HG02642 (cell line): ENCODE results near the gene GRIN2C.
"Not testable (repeated sequence)": the region's sequence is repeated elsewhere in the genome, so short reads cannot be mapped to it uniquely, and the experiment has no call there.

ENCODE experiments used
- ATAC-seq: cut with Tn5 transposase; IDR thresholded peaks from one replicate; pipeline ENCODE4 v1.9.1; 2021; ENCODE audit warnings: mild to moderate bottlenecking; ENCODE audit not compliant: unreplicated experiment, poor library complexity

The GRIN2C gene

DNA sequence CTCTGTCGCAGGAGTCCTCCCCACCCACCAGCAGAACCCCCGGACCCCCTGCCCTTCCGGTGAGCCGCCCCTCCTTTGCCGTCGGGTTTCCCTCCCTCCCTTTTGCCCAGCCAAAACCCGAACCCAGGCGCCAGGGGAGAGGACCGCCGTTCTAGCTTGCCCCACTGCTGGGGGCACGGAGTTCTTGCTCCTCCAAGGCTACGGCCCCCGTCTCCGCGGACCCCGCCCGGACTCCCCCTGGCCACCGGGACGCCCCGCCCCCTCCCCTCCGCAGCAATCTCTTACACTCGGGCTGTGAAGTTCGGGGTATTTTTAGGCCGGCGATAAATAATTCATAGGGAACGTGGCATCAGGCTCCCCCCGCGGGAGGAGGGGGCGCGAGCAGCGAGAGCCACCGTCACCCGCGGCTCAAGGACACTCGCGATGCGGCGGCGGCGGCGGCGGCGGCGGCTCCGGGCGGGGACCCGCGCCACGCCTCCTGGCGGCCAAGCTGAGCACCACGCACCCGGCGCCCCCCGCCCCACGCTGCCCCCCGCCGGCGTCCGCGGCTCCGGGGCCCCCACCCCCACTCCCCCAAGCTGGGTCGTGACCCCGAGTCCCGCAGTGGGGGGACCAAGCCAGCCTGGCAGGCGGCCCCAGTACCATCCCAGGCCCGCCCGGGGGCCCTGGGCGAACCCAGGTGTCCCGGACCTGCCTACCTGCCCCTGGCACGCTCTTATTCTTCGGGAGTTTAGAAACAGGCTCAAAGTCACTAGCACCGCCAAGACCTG, at the start of gene GRIN2C:
Gene GRIN2C, minus strand, starts transcription at position 427 of the 770 bp plus-strand sequence. CDS start 4,793 bp downstream, outside the sequence.
- ATAC-seq, result no peak

DNA sequence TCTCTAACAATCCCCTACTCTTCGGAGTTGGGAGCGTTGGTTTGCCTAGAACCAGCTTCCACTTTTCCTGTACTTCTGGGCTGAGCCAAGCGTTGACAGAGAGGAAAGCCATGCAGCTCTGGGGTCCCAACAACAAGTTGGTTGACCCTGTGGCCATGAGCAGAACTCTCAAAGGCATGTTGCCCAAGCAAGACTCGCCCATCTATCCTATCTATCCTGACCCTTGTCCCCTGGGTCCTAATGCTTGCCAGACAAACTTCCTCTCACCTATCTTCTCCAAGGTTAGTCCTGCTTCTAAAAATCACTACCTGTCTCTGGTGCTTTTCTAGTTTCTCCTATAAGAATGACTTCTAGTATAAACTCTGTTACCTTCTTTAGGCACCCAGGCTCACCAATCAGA, 49.4 kb upstream of the GRIN2C start:
- not testable (repeated sequence) for ATAC-seq

DNA sequence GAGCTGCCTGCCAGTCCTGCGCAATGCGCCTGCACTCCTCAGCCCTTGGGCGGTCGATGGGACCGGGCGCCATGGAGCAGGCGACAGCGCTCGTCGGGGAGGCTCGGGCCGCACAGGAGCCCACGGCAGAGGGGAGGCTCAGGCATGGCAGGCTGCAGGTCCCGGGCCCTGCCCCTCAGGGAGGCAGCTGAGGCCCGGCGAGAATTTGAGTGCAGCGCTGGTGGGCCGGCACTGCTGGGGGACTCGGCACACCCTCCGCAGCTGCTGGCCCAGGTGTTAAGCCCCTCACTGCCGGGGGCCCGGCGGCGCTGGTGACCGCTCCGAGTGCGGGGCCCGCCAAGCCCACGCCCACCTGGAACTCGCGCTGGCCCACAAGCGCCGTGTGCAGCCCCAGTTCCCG, 47.3 kb upstream of the GRIN2C start:
- ATAC-seq, result no peak

DNA sequence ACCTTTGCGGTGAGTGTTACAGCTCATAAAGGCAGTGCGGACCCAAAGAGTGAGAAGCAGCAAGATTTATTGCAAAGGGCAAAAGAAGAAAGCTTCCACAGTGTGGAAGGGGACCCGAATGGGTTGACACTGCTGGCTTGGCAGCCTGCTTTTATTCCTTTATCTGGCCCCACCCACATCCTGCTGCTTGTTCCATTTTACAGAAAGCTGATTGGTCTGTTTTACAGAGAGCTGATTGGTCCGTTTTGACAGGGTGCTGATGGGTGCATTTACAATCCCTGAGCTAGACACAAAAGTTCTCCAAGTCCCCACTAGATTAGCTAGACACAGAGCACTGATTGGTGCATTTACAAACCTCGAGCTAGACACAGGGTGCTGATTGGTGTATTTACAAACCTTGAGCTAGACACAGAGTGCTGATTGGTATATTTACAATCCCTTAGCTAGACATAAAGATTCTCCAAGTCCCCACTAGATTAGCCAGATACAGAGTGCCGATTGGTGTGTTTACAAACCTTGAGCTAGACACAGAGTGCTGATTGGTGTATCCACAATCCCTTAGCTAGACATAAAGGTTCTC, 46.6 kb upstream of the GRIN2C start:
- ATAC-seq, result not testable (repeated sequence)

DNA sequence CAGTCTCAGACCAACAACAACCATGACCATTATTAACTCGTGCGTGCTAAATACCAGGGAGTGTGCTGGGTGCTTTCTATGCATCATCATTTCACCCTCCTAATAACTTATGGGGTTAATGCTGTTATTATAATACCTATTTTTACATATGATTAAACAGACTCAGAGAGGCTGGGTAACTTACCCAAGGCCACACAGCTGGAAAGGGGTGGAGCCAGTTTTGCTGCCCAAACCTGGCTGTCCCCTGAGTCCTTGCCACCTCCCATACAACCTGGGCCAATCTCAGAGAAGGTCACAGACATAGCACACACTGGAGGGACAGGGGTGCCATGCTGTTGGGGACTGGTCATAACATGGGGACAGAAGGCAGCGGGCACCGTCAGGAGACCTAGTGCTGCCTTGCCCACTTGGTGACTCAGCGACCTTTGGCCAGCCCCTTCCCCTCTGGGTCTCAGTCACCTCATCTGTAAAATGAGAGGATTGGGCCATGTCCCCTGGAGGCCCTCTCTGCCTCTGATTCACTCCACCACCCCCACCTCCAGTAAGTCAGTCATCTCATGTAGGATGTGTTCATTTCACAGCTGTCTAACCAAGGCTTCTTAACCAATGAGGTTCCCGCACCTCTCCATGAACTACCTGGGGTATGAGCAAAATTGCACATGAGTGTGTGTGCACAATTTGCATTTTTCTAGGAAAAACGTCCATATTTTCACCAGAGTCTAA, 45.2 kb upstream of the GRIN2C start:
- ATAC-seq, result no peak

DNA sequence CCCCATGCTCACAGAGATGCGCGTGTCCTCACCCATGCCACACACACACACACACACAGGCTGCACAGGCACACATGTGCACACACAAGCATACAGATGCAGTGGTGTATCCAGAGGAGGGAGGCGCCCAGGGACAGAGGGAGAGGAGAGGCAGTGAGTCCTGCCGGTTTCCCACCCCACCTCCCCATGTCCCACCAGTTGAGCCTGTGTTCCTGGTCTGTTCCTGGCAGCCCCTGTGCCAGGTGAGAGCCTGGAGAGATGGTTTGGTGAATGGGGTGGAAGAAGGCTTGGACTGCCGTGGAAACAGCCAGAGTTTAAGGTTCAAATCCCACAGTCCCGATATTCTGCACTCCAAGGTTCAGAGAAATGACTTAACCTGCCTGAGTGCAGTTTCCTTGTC, 44.0 kb upstream of the GRIN2C start:
- ATAC-seq, result no peak

DNA sequence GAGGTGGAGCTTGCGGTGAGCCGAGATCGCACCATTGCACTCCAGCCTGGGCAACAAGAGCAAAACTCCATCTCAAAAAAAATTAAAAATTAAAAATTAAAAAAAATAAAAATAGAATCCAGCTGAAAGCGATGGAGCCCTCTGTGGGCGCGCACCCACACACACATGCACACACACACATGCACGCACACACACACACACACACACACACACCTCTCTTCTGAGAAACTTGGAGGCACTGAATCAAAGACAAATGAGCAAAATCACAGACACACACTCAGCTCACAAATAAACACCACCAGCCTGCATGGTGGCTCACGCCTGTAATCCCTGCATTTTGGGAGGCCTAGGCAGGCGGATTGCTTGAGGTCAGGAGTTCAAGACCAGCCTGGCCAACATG, 43.3 kb upstream of the GRIN2C start:
- ATAC-seq, result no peak

DNA sequence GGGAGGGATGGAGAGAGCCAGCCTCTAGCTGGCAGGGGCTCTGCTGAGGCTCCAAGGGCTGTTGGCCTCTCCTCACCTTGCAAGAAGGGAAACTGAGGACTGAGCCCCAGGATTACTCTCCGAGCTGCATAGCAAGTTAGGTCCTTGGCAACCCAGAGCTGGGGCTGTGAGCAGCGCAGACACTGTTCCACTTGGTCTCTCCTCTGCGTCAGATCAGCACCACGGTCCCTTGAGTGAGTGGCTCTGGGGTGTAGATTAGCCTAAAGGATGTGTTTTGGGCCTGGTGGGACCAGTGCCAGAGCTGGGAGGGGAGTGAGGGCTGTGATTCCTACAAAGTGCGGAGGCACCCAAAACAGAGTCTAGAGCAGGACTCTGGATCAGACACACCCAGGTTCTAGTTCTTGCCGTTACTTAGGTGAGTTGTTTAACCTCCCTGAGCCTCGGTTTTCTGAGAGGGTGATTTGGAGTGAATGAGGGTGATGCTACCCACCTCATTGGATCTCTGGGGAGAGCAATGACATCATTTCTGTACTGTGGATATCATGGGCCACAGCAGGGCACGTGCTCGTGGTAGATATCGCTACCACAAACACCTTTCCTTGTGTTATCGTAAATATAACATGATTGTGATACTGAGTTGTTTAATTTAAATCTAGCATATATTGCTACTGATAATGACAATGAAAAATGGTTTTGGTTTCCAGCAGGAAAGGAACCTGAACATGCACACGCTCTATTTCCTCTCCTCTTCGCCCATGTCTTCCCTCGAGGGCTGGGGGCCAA, 41.9 kb upstream of the GRIN2C start:
- no peak for ATAC-seq

DNA sequence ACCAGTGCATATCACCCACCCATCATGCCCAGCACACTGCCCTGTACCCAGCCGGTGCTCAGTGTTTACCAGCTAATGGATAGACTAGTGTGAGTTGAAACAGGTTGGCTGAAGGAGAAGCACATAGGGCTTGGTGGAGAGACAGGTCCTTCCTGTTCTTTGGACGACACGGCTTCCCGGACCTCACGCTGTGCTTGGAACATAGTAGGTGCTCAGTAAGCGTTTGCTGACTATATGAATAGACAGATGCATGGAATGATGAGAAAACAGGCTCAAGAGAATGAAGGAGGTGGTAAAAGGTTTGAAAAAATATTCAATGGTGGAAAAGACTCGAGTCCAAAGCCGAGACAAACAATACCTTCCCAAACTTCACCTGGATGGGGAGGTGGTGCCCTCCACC, 40.5 kb upstream of the GRIN2C start:
- ATAC-seq, result no peak

DNA sequence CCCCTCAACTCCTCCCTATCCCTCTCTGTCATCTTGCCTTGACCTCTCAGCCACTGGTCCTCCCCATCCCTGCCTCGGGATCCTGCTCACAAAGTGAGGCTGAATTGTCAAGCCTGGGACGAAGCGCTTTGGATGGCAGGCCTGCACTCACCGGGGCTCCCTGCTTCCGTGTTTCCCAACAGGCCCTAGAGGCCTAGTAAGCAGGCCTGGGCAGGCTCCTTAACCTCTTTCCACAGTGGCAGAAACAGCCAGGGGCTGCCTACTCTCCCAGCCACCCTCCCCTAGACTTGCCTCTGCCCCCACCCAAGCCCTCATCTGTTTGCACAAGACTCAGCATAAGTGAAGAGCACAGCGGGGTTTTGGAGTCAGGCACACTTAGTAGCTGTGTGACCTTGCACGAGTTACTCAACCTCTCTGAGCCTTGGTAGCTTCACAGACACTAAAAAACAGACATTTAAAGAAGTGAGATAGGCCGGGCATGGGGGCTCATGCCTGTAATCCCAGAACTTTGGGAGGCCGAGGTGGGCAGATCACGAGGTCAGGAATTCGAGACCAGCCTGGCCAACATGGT, 38.8 kb upstream of the GRIN2C start:
- no peak for ATAC-seq

DNA sequence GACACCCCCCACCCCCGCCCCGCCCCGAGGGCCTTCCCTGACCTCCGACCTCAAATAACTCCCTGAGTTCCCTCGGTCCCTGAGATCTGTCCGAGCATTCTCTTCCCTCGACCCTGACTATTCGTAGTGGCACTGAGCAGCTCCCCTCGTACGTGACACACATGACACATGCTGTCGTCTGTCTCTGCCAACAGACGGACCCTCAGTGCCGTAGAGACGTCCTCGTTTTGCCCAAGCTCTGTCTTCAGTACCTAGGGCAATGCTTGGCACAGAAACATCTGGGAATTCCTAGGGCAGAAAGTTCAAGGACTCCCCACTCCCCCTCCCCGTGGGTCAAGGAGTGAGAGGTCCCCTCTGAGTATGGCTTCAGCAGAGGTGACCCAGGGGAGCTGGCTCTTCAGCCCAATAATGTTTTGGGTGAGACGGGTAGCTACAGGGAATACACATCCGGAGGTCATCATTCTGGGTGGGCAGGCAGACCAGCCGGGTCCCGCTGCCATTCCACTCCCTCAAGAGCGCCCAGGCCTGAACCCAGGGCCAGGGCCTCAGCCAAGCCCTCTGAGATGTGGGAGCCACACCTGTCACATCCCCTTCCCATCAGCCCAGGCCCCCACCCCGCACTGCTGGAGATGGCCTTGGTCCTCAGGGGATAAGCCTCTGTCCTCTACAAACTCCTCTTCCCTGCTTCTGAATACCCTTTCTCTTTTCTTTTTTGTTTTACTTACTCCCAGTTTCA, 34.4 kb upstream of the GRIN2C start:
- no peak for ATAC-seq

DNA sequence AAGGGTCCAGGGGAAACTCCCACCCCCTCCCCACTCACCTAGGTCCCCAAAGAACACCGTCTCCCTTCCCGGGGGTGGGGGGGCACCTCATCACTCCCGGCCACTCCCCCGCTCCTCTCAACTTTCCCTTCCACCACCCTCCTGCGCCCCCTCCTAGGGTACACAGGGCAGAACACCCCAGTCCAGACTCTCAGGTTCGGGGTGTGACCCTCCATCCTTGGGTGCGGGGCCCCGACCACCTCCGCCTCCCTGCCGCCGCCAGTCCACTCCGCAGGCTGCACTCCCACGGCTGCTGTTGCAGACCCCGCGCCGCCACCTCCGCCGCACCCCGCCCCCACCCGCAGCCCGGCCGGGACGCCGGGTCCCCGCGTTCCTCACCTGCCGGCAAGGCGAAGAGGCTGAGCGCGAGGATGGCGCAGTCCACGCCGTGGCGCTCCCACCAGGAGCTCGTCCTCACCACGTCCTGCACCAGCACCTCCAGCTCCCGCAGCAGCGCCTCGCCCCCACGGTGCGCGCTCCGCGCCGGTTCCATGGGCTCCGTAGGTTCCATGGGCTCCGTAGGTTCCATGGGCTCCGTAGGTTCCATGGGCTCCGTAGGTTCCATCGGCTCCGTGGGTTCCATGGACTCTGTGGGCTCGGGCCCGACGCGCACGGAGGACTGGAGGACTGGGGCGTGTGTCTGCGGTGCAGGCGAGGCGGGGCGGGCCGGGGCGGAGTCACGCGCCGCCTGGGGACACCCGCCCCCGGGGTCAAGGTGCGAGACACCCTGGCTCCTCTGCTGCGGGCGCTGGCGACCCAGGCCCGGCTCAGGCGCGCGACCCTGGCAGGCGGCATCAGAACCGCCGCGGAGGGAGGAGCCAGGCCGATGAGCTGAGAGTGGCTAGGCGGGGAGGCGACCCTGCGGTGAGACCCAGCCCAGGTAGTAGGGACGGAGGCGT, 33.6 kb upstream of the GRIN2C start, which contains the start of gene FADS6:
Gene FADS6, minus strand, starts transcription at position 660 of the 938 bp plus-strand sequence. Its CDS starts 38 bp downstream, at position 622.
- ATAC-seq, result no peak

DNA sequence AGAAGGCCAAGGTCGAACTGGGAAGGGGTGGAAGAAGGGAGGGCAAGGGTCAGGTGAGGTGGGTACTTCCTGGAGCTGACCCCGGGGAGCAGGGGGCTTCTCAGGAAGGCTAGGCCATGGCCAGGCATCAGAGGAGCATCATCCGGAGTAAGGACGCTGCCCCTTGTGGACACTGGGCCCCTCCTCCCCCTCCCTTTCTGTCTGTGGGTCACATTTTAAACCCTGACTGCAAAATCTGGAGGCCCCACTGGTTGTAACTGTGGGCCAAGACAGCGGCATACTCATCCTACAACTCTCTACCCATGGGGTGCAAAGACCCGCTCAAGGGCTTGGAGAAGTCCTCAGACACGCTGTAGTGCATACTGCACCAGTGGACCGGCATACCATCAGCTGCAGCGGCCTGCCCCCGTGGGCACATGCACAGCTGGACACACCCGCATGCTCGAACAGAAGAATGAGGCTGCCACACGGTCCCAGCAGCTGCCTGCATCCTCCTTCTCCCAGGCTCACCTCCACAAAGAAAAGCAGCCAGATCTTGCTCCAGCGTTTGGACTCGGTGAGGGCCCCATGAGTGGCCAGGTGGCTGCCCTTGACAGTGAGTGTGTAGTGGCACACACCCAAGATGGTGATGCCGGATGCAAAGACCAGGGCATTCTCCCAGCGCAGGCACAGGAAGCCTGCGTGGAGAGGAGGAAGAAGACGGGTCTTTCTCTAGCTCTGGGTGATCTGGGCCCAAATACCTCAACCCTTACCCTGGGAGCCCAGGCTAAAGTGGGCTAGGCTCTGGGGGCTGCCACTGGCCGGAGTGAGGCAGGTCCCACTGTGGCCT, 32.5 kb upstream of the GRIN2C start:
- no peak for ATAC-seq

DNA sequence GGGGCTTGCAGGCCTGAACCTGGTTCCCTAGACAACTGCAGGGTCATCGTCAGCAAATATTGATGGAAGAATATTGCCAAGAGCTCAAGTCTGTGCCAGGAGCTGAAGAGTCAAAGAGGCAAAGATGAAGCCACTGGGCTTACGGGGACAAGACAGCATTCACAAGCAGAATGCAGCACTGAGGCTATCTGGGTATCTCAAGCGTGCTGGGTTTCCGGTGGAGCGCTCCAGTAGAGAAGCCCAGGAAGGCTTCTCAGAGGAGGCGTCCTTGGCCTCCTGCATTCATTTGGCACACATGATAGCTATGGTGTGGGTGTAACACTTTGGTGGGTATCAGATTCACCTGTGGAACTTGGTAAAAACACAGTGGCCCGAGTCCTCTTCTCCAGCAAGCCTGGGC, 30.9 kb upstream of the GRIN2C start:
- ATAC-seq, result no peak

DNA sequence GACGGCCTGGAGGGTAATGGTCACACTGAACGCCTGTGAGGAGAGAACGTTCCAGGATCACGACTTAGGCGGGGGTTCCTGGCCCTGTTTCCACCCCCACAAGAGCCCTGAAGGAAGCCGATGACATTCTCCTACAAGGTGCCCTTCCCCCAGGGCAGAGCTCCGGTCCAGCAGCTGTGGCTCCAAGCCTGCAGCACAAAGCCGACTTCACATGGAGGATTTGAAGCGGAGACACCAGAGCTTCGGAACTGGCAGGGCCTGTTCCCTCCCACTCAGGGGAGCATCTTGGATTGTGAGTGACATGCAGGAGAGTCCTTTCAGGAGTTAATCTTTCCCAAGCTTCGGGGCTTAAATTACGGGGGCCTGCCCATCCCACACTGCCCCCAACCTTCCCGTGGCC, 28.8 kb upstream of the GRIN2C start:
- no peak for ATAC-seq

DNA sequence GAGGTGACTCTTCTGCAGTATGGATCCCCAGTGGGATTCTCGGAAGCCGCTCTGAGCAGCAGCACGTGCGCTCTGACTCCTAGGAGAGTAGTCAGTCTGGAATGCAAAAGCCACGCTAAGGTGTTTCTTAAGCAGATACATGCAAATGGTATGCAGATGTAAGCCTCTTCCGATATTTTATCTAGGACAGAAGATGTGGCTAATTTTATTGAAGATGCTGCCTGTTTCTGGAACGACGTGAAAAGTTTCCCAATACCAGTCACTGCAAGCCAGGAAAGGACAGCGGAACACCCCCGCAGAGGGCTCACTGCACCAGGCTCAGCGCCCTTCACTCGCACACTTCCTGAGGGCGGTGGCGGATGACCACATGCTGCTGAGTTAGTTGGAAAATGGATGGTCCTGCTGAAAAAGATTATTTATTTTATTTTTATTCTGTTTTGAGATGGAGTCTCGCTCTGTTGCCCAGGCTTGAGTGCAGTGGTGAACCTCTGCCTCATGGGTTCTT, 23.6 kb upstream of the GRIN2C start:
- no peak for ATAC-seq

DNA sequence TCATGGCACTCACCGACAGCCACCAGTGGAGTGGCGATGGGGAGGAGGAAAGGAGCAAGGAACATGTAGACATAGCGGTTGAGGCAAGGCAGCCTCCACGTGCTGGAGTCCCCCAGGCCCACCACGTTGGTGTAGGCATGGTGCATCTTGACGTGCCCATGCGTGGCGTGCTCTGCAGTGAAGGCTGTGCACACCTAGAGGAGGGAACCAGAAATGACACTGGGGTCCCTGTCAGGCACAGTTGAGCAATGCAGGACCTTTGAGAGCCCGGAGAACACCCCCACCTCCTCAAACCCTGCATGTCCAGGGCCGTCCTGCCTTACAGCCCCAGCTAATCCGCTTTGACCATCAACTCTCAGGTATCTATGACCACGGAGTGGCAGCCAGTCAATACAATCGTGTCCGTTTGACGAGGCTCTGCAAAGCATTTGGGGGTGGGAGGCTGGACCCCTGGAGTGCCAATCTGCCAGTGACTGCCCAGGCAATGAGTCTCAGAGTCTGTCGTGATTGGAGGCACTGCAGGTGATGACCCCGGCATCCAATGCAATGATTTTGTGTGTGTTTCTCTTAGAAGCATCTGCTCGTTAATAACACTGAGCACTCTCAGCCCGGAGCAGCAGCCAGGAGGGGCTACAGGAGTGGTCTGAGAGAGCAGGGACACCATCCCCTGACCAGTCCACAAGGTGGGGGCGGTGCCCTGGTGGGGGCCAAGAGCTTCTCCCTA, 23.0 kb upstream of the GRIN2C start:
- ATAC-seq, result no peak
